ENCODE measurements around the gene TYSND1. TPM values are rescaled to one million over a fixed set of nuclear protein-coding genes. Genes with fewer than 3 reads are reported as not detected.

TYSND1 gene
- polyA plus RNA-seq, 2 of the 4 experiments (the other 2 are of a cell fraction): 10.9 to 20.7 TPM

DNA sequence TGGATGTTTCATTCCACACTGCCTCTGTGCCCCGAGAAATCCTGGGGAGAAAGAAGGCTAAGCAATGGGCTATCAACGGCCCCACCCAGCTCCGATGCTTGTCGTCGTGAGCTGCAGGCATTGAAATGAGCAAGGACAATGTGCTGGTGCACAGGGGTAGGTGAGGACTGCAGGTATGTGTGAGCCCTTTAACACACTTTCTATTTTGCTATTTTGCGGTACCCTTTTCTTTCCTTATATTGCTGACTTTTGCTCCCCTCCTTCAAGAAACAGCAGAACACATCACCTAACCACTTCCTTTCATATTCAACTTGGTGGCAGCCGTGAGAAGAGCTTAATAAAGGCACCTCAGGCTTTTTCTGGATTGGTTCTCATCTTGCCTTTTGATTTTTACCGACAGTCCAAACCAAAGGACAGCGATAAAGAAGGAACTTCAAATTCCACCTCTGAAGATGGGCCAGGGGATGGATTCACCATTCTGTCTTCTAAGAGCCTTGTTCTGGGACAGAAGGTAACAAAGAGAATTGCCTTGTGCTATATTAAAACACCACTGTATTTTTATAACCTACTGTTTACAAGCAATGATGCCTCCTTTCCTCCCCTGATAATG, 53.1 kb downstream of the TYSND1 start:
- POLR2A ChIA-PET: no interaction called here
- 86% methylated on average over 9 of the region's 9 CpGs for WGBS (ENCODE audit: missing lambda C conversion rate)
- no peak for FAIRE-seq

GRCh38 chr10:70092389-70092718, 54.1 kb downstream of the TYSND1 start:
- ATAC-seq (no peak), FAIRE-seq (no peak), DNase-seq (ENCODE audit: low read depth in 1 of 2, low spot score in 1 of 2) (no peak)
- Histone ChIP-seq H3K27ac (peak overlapping the region in 1 of 2 experiments; percentile 74; a peak in 3 of 6 replicates), H3K4me1 (peaks cover 28% of the 10 kb centered on the region), H3K9me3 (no peaks in the 10 kb centered on the region), H3K4me3 (no peak overlapping the region), H3K4me2 (no peak overlapping the region)
- CTCF ChIA-PET: interaction anchor here (1.3 to 20.1 kb wide), 2 partner anchors 17 to 26 kb away, joined by 4 to 244 read pairs; no protein-coding TSS in a partner anchor
- 88% methylated on average over 7 of the region's 7 CpGs for WGBS (ENCODE audit: missing lambda C conversion rate)
- no peak for TF ChIP-seq JUNB (IDR thresholded peaks at IDR 0.05)
- TF ChIP-seq FOXS1 (CRISPR knock-in tag; IDR thresholded peaks at IDR 0.05): no peak
- no peak for TF ChIP-seq HEYL (CRISPR knock-in tag; IDR thresholded peaks at IDR 0.05)
- TF ChIP-seq ZC3H11A (IDR thresholded peaks at IDR 0.05): no peak
- TF ChIP-seq POLR2A (IDR thresholded peaks at IDR 0.05; ENCODE audit: low read length): no peak
- TF ChIP-seq REST (IDR thresholded peaks at IDR 0.05): no peak
- no peak for TF ChIP-seq NFE2L2 (conservative IDR thresholded peaks at IDR 0.05; ENCODE audit: low read length)
- TF ChIP-seq KDM1A (IDR thresholded peaks at IDR 0.05; ENCODE audit: low read depth): no peak
- TF ChIP-seq FOSB (CRISPR knock-in tag; IDR thresholded peaks at IDR 0.05): no peak
- POLR2A ChIA-PET: no interaction called here

More for the DNA sequence above, 53.1 kb downstream of the TYSND1 start:
- CTCF ChIA-PET: interaction anchor here (0.7 to 20.1 kb wide), 5 partner anchors 9 to 25 kb away, joined by 3 to 244 read pairs (median 4); no protein-coding TSS in a partner anchor
- DNase-seq (ENCODE audit: low read depth in 1 of 2, low spot score in 1 of 2) (no peak), ATAC-seq (no peak)
- Histone ChIP-seq H3K27ac (no peak overlapping the region), H3K9me3 (no peaks in the 10 kb centered on the region), H3K4me2 (no peak overlapping the region), H3K4me3 (no peak overlapping the region), H3K4me1 (peaks cover 21% of the 10 kb centered on the region)
- TF ChIP-seq CHD2 (IDR thresholded peaks at IDR 0.05; ENCODE audit: low read length, partially characterized antibody): no peak
- TF ChIP-seq REST (IDR thresholded peaks at IDR 0.05): no peak
- no peak for TF ChIP-seq POLR2AphosphoS2 (conservative IDR thresholded peaks at IDR 0.05; ENCODE audit: low read length)
- no peak for TF ChIP-seq GATA3 (IDR thresholded peaks at IDR 0.05; ENCODE audit: borderline replicate concordance)
- no peak for TF ChIP-seq FOSB (CRISPR knock-in tag; IDR thresholded peaks at IDR 0.05)
- TF ChIP-seq ZSCAN20 (CRISPR knock-in tag; IDR thresholded peaks at IDR 0.05): no peak
- TF ChIP-seq BCL3 (IDR thresholded peaks at IDR 0.05): no peak
- TF ChIP-seq MAFK (IDR thresholded peaks at IDR 0.05; ENCODE audit: partially characterized antibody): no peak
- TF ChIP-seq RCOR1 (IDR thresholded peaks at IDR 0.05; ENCODE audit: low read depth, low read length): no peak
- TF ChIP-seq MYC (IDR thresholded peaks at IDR 0.05; ENCODE audit: borderline replicate concordance, low read length): no peak
- no peak for TF ChIP-seq HOXB13 (CRISPR knock-in tag; IDR thresholded peaks at IDR 0.05; ENCODE audit: low read depth)
- no peak for TF ChIP-seq HDAC2 (IDR thresholded peaks at IDR 0.05)
- no peak for TF ChIP-seq BHLHE40 (IDR thresholded peaks at IDR 0.05; ENCODE audit: low read depth, low read length)
- TF ChIP-seq NFE2L2 (conservative IDR thresholded peaks at IDR 0.05; ENCODE audit: low read length): no peak
- no peak for TF ChIP-seq ELK1 (IDR thresholded peaks at IDR 0.05; ENCODE audit: low read depth, low read length)
- TF ChIP-seq RNF2 (IDR thresholded peaks at IDR 0.05; ENCODE audit: borderline replicate concordance, low read depth): no peak
- no peak for TF ChIP-seq EHF (CRISPR knock-in tag; IDR thresholded peaks at IDR 0.05)
- no peak for TF ChIP-seq EHMT2 (IDR thresholded peaks at IDR 0.05; ENCODE audit: low read depth)
- TF ChIP-seq, protein P1, sequence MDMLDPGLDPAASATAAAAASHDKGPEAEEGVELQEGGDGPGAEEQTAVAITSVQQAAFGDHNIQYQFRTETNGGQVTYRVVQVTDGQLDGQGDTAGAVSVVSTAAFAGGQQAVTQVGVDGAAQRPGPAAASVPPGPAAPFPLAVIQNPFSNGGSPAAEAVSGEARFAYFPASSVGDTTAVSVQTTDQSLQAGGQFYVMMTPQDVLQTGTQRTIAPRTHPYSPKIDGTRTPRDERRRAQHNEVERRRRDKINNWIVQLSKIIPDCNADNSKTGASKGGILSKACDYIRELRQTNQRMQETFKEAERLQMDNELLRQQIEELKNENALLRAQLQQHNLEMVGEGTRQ (IDR thresholded peaks at IDR 0.05): no peak

Data from A549 (cell line).